ENCODE results near the gene HLA-DOB. TPM values are rescaled to one million over a fixed set of nuclear protein-coding genes. Genes with fewer than 3 reads are reported as not detected.

HLA-DOB gene
- total RNA-seq, 1 experiment from 2014 or later = 0.64 TPM

DNA sequence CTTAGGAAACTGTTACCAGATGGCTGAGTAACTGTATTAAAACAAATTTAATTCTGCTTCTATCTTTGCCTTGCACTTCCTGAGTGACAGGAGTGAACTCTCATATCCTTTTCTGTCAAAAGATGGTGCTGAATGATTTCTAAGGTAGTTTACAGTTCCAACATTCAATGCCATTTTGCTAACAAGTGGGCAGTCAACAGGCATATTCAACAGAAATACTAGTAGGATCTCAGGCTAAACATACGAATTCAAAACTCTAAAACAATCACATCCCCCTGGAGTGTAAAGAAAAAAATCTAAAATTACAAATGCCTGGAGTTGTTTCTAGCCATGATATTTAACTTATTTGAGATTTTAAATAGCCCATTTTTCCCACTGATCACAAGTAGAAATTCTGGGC, 43.9 kb upstream of the HLA-DOB start:
- Histone ChIP-seq H3K9me3 (ENCODE audit: control insufficient read depth in 1 of 2, insufficient read depth in 1 of 2, low read depth in 1 of 2, low read length in 2 of 2) (no peaks in the 10 kb centered on the region), H4K20me1 (ENCODE audit: insufficient read depth) (no peaks in the 10 kb centered on the region), H3K4me1 (ENCODE audit: control insufficient read depth in 1 of 2, insufficient read depth in 2 of 2, low read length in 2 of 2) (peaks cover 2 to 17% of the 10 kb centered on the region in 2 experiments; a peak in 3 of 4 replicates), H3K9ac (ENCODE audit: low read length) (0 out of 2 replicates have a peak overlapping the region, but pooled peaks have one; percentile 21), H3K27me3 (ENCODE audit: insufficient read depth, low read length) (no peaks in the 10 kb centered on the region), H3K4me2 (ENCODE audit: low read length) (peak overlapping the region; percentile 64), H3K4me3 (replicated peaks in 1 of 2; ENCODE audit: low read depth in 1 of 2, low read length in 2 of 2) (no peak overlapping the region), H3K79me2 (ENCODE audit: insufficient read depth, low read length) (no peaks in the 10 kb centered on the region), H3K27ac (ENCODE audit: low read depth, low read length) (no peak overlapping the region), H3K9me2 (ENCODE audit: insufficient read depth) (0 out of 2 replicates have a peak, but pooled peaks cover 5% of the 10 kb centered on the region), H3K36me3 (ENCODE audit: control insufficient read depth in 1 of 2, insufficient read depth in 2 of 2, low read length in 2 of 2) (no peaks in the 10 kb centered on the region), H2AFZ (ENCODE audit: low read depth, low read length, poor library complexity, severe bottlenecking) (peak overlapping the region; percentile 87)
- ChIA-PET POLR2A (interaction anchor here (1.5 to 2.6 kb wide), 2 partner anchors 22 to 111 kb away, joined by 8 to 14 read pairs; partner anchors contain the start of gene TAP2), RAD21 (ENCODE audit: low non-redundant PET in 1 of 2, low total read pairs in 2 of 2, uncharacterized antibody in 2 of 2, unreplicated experiment in 2 of 2) (interaction anchor here (1.2 to 1.3 kb wide), 2 partner anchors 22 kb away, joined by 5 to 8 read pairs; partner anchors contain the start of gene TAP2 (in 2 of the 2)), CTCF (interaction anchor here (1.0 to 2.9 kb wide), 11 partner anchors 10 to 124 kb away, joined by 3 to 55 read pairs (median 4); partner anchors contain the start of gene TAP2)
- no peak for DNase-seq (ENCODE audit: low read depth, low spot score)
- no TSS peak for BruUV-seq (replicated peaks)
- TF ChIP-seq JUND (IDR thresholded peaks at IDR 0.05) (no peak), POLR2AphosphoS5 (IDR thresholded peaks at IDR 0.05; ENCODE audit: low read depth, low read length) (no peak), SIN3A (IDR thresholded peaks at IDR 0.05; ENCODE audit: low read depth) (no peak), ELF1 (IDR thresholded peaks at IDR 0.05; ENCODE audit: borderline replicate concordance, low read depth) (no peak), RAD21 (IDR thresholded peaks at IDR 0.05; ENCODE audit: low read depth) (no peak), FOSL1 (IDR thresholded peaks at IDR 0.05; ENCODE audit: low read depth) (no peak), CBX3 (IDR thresholded peaks at IDR 0.05; ENCODE audit: low read depth) (no peak), TCF7L2 (IDR thresholded peaks at IDR 0.05; ENCODE audit: borderline replicate concordance, extremely low read depth, insufficient read depth, insufficient read length) (no peak), POLR2A (IDR thresholded peaks at IDR 0.05; ENCODE audit: borderline replicate concordance, extremely low read depth, insufficient read depth, insufficient read length) (no peak)
- TF ChIP-seq, protein P1, sequence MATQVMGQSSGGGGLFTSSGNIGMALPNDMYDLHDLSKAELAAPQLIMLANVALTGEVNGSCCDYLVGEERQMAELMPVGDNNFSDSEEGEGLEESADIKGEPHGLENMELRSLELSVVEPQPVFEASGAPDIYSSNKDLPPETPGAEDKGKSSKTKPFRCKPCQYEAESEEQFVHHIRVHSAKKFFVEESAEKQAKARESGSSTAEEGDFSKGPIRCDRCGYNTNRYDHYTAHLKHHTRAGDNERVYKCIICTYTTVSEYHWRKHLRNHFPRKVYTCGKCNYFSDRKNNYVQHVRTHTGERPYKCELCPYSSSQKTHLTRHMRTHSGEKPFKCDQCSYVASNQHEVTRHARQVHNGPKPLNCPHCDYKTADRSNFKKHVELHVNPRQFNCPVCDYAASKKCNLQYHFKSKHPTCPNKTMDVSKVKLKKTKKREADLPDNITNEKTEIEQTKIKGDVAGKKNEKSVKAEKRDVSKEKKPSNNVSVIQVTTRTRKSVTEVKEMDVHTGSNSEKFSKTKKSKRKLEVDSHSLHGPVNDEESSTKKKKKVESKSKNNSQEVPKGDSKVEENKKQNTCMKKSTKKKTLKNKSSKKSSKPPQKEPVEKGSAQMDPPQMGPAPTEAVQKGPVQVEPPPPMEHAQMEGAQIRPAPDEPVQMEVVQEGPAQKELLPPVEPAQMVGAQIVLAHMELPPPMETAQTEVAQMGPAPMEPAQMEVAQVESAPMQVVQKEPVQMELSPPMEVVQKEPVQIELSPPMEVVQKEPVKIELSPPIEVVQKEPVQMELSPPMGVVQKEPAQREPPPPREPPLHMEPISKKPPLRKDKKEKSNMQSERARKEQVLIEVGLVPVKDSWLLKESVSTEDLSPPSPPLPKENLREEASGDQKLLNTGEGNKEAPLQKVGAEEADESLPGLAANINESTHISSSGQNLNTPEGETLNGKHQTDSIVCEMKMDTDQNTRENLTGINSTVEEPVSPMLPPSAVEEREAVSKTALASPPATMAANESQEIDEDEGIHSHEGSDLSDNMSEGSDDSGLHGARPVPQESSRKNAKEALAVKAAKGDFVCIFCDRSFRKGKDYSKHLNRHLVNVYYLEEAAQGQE (IDR thresholded peaks at IDR 0.05; ENCODE audit: low read depth) = no peak
- TF ChIP-seq, protein P2, sequence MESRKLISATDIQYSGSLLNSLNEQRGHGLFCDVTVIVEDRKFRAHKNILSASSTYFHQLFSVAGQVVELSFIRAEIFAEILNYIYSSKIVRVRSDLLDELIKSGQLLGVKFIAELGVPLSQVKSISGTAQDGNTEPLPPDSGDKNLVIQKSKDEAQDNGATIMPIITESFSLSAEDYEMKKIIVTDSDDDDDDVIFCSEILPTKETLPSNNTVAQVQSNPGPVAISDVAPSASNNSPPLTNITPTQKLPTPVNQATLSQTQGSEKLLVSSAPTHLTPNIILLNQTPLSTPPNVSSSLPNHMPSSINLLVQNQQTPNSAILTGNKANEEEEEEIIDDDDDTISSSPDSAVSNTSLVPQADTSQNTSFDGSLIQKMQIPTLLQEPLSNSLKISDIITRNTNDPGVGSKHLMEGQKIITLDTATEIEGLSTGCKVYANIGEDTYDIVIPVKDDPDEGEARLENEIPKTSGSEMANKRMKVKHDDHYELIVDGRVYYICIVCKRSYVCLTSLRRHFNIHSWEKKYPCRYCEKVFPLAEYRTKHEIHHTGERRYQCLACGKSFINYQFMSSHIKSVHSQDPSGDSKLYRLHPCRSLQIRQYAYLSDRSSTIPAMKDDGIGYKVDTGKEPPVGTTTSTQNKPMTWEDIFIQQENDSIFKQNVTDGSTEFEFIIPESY (IDR thresholded peaks at IDR 0.05; ENCODE audit: extremely low read depth, insufficient replicate concordance, low read length) = no peak
- no peak for ATAC-seq
- intact Hi-C loops (cut with micrococcal nuclease) = no loop called here
